K562 (cell line): ENCODE data around the gene POLR3A. TPM values are rescaled to one million over a fixed set of nuclear protein-coding genes. Genes with fewer than 3 reads are reported as not detected.

Experiments used
- ADNP ChIP-seq: fragments of 200-800 bp; sonication (Bioruptor generic); IDR thresholded peaks from 2 replicates; pipeline ENCODE4 v1.6.1; 2016; ENCODE audit warnings: missing genetic modification characterization, missing compliant biosample characterization
- CHD1 ChIP-seq: fragments of 200-600 bp; sonication (generic); IDR thresholded peaks from one replicate; pipeline ENCODE4 v1.6.1; 2012; ENCODE audit warnings: mild to moderate bottlenecking, moderate library complexity, low read length, inconsistent platforms
- CREB3L1 ChIP-seq: fragments of 450-650 bp; IDR thresholded peaks from 2 replicates; pipeline ENCODE4 v1.6.1; 2014; ENCODE audit warnings: low read depth, mild to moderate bottlenecking, moderate library complexity, borderline replicate concordance
- FOXP4 ChIP-seq: sonication (generic); formaldehyde crosslinking; IDR thresholded peaks from 2 replicates; pipeline ENCODE4 v1.8.0; 2022; ENCODE audit warnings: mild to moderate bottlenecking, missing genetic modification reagents, borderline replicate concordance
- HNRNPUL1 ChIP-seq: fragments of 200-400 bp; formaldehyde crosslinking; IDR thresholded peaks from 2 replicates; pipeline ENCODE4 v1.6.1; 2017; ENCODE audit warnings: low read length
- LARP7 ChIP-seq: fragments of 450-650 bp; IDR thresholded peaks from 2 replicates; pipeline ENCODE4 v1.6.1; 2016
- NCOA2 ChIP-seq, 2 experiments: fragments of 450-650 bp; IDR thresholded peaks; 2 replicates each; pipeline ENCODE4 v1.6.1; 2018; ENCODE audit warnings: mild to moderate bottlenecking in 2 of 2, moderate library complexity in 1 of 2; ENCODE audit not compliant: partially characterized antibody in 2 of 2
- NR4A1 ChIP-seq, 2 experiments: fragments of 250-450 bp in 1 of 2; fragments of 450-650 bp in 1 of 2; sonication (Bioruptor Pico) in 1 of 2; IDR thresholded peaks; 2 replicates each; pipeline versions ENCODE4 v1.4.0 to v1.6.1; 2016 to 2020; ENCODE audit warnings: mild to moderate bottlenecking in 2 of 2, missing compliant biosample characterization in 1 of 2, missing genetic modification characterization in 1 of 2, moderate library complexity in 1 of 2
- PCBP2 ChIP-seq: fragments of 200-400 bp; formaldehyde crosslinking; IDR thresholded peaks from 2 replicates; pipeline ENCODE4 v1.6.1; 2018; ENCODE audit warnings: low read length, low read depth, mild to moderate bottlenecking, moderate library complexity; ENCODE audit not compliant: poor library complexity, severe bottlenecking
- POU5F1 ChIP-seq: fragments of 150-350 bp; IDR thresholded peaks from 2 replicates; pipeline ENCODE4 v1.6.1; 2014; ENCODE audit warnings: borderline replicate concordance, low read length, low read depth, mild to moderate bottlenecking; ENCODE audit not compliant: partially characterized antibody
- PREB ChIP-seq: sonication (generic); formaldehyde crosslinking; IDR thresholded peaks from 2 replicates; pipeline ENCODE4 v1.8.1; 2023; ENCODE audit warnings: mild to moderate bottlenecking, missing genetic modification reagents
- RBM17 ChIP-seq: fragments of 200-400 bp; formaldehyde crosslinking; IDR thresholded peaks from 2 replicates; pipeline ENCODE4 v1.6.1; 2017; ENCODE audit warnings: low read depth, mild to moderate bottlenecking, low read length, borderline replicate concordance
- SRSF7 ChIP-seq: fragments of 200-400 bp; formaldehyde crosslinking; optimal IDR thresholded peaks from 2 replicates; pipeline ENCODE3; 2017; ENCODE audit warnings: mild to moderate bottlenecking, low read depth, low read length
- TCF7L2 ChIP-seq: fragments of 150-350 bp; IDR thresholded peaks from 2 replicates; pipeline ENCODE4 v1.6.1; 2016; ENCODE audit warnings: low read depth, mild to moderate bottlenecking, low read length, moderate library complexity
- TFE3 ChIP-seq: fragments of 450-650 bp; formaldehyde crosslinking; IDR thresholded peaks from 2 replicates; pipeline ENCODE4 v1.4.0; 2020; ENCODE audit warnings: mild to moderate bottlenecking, mixed read lengths
- ZNF143 ChIP-seq: sonication (generic); formaldehyde crosslinking; IDR thresholded peaks from 2 replicates; pipeline ENCODE4 v1.9.0; 2022; ENCODE audit warnings: mild to moderate bottlenecking, missing genetic modification reagents
- ZNF274 ChIP-seq: IDR thresholded peaks from 2 replicates; pipeline ENCODE4 v1.6.1; 2011; ENCODE audit warnings: low read depth, mild to moderate bottlenecking, low read length, moderate library complexity, borderline replicate concordance
- ZNF3 ChIP-seq: fragments of 250-450 bp; sonication (Bioruptor Pico); IDR thresholded peaks from 2 replicates; pipeline ENCODE4 v1.5.0; 2021; ENCODE audit warnings: mild to moderate bottlenecking, moderate library complexity
- ZNF511 ChIP-seq: sonication (generic); formaldehyde crosslinking; IDR thresholded peaks from 2 replicates; pipeline ENCODE4 v1.8.0; 2022; ENCODE audit warnings: mild to moderate bottlenecking, missing genetic modification reagents
- ZSCAN29 ChIP-seq: fragments of 450-650 bp; IDR thresholded peaks from 2 replicates; pipeline ENCODE4 v1.6.1; 2017
- polyA plus RNA-seq, 8 experiments: library from polyadenylated mRNA; depleted of rRNA in 4 of 8; stranded (reverse) in 5 of 8; unstranded in 3 of 8; fragments of >200 nt; fragmentation: Nextera tagmentation in 2 of 8; fragmentation: Illumina TruSeq in 1 of 8; extraction: Ambion mirVana in 2 of 8; extraction: Trizol in 1 of 8; gene quantifications; 2 replicates each; pipeline versions ENCODE4 v1.2.1 to v1.2.3, GENCODE V29; 2011 to 2014; ENCODE audit warnings: inconsistent platforms in 1 of 8, missing spikeins in 1 of 8
- total RNA-seq, 7 experiments: library from RNA; depleted of rRNA in 6 of 7; stranded (reverse); fragments of >200 nt in 6 of 7; fragmentation: Illumina TruSeq in 2 of 7; extraction: Trizol in 2 of 7; gene quantifications; 2 replicates each; pipeline versions ENCODE4 v1.2.1 to v1.2.3, GENCODE V29; 2011 to 2021; ENCODE audit warnings: low replicate concordance in 1 of 7

Gene POLR3A
- total and polyA plus RNA-seq, 9 of the 15 experiments (the other 6 are each of a cell fraction or from before 2014, with no cell fraction given): 14.9 to 37.0 (median 26.7) TPM

- TF ChIP-seq ADNP (tag) (no peak), CREB3L1 (no peak), NR4A1 (CRISPR knock-in tag; IDR thresholded peaks at IDR 0.05) (no peak), NR4A1 (tag; IDR thresholded peaks at IDR 0.05) (no peak), ZNF3 (no peak), POU5F1 (no peak), LARP7 (no peak), RBM17 (no peak), SRSF7 (no peak), NCOA2 (IDR thresholded peaks at IDR 0.05; ENCODE audit: partially characterized antibody in 2 of 2) (no peak), PCBP2 (no peak), ZNF143 (no peak), ZSCAN29 (peak; percentile 37; the same call in 1 of the 2 replicates), FOXP4 (CRISPR knock-in tag) (no peak), ZNF274 (no peak), TCF7L2 (no peak), ZNF511 (CRISPR knock-in tag) (no peak), PREB (CRISPR knock-in tag) (0 out of 2 replicates have a peak, but pooled peaks have one; percentile 23), CHD1 (no peak), HNRNPUL1 (peak; percentile 47; the same call in 1 of the 2 replicates), TFE3 (no peak)
Observed at GRCh38 chr10:78041170-78042057, 12.1 kb upstream of the POLR3A start (continued).
